Gastrocnemius medialis (tissue), 4 donors: ENCODE data around the gene C11orf52.

Source experiments
- CTCF ChIP-seq, 5 experiments: fragments of 450-650 bp in 3 of 5; fragments of 200-600 bp in 2 of 5; sonication (generic) in 2 of 5; IDR thresholded peaks in 4 of 5; conservative IDR thresholded peaks in 1 of 5; 1 replicate in 4 of 5; 2 replicates in 1 of 5; pipeline ENCODE4 v1.5.1; 2016 to 2019; ENCODE audit warnings: antibody characterized with exemption in 5 of 5, mild to moderate bottlenecking in 3 of 5, moderate library complexity in 3 of 5
- POLR2A ChIP-seq, 2 donors: fragments of 450-650 bp; IDR thresholded peaks; one replicate each; pipeline ENCODE4 v1.6.1; 2017; ENCODE audit warnings: antibody characterized with exemption in 2 of 2, mild to moderate bottlenecking in 2 of 2, moderate library complexity in 2 of 2

- TF ChIP-seq CTCF (IDR thresholded peaks at IDR 0.05 in 4 of 5, conservative IDR thresholded peaks at IDR 0.05 in 1 of 5) (no peak), POLR2A (IDR thresholded peaks at IDR 0.05) (no peak)
Observed at GRCh38 chr11:111946499-111946898, 27.8 kb downstream of the C11orf52 start.
